ENCODE measurements around the gene FAM47E.

GRCh38 chr4:76204936-76205335 lies 46.6 kb upstream of the FAM47E start:
- TF ChIP-seq, protein P1, sequence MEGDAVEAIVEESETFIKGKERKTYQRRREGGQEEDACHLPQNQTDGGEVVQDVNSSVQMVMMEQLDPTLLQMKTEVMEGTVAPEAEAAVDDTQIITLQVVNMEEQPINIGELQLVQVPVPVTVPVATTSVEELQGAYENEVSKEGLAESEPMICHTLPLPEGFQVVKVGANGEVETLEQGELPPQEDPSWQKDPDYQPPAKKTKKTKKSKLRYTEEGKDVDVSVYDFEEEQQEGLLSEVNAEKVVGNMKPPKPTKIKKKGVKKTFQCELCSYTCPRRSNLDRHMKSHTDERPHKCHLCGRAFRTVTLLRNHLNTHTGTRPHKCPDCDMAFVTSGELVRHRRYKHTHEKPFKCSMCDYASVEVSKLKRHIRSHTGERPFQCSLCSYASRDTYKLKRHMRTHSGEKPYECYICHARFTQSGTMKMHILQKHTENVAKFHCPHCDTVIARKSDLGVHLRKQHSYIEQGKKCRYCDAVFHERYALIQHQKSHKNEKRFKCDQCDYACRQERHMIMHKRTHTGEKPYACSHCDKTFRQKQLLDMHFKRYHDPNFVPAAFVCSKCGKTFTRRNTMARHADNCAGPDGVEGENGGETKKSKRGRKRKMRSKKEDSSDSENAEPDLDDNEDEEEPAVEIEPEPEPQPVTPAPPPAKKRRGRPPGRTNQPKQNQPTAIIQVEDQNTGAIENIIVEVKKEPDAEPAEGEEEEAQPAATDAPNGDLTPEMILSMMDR (conservative IDR thresholded peaks at IDR 0.05; ENCODE audit: low read length) = no peak
- TF ChIP-seq EZH2phosphoT487 (IDR thresholded peaks at IDR 0.05; ENCODE audit: borderline replicate concordance) = no peak
